ENCODE measurements around the gene SAYSD1.

Gene SAYSD1

DNA sequence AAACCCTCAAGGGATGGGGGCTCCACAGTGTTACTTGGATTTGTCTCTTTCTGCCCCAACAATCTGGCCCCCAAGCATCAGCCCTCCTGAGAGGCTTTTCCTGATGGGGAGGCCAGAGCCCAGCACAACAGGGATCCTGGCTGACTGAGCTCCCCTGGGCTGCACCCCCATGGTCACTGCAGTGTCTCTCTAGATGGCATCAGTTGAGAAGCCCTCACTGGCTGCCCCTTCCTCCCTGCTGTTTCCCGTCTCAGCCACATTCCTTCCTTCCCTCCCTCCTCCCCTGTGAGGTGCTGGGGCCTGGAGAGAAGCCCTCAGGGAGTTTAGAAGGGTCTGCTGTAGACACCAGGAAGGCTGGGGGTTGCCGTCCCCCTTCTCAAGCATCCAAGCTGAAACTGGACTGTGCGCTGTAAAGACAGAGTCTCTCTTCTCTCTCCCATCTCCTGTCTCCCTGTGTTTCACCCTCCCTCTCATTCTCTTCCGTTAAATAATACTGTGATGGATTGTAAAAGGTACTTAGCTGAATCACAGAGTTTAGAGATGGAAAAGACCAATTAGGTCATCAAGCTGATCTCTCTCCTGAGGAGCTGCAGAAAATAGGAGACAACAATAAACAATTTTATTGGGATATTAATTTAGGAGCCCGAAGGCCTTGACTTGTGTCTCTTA, 29.7 kb downstream of the SAYSD1 start:
- Histone ChIP-seq H3K9me3 (ENCODE audit: control insufficient read depth, insufficient read depth, low read length) (no peaks in the 10 kb centered on the region), H3F3A (ENCODE audit: control insufficient read depth, insufficient read depth) (no peaks in the 10 kb centered on the region), H4K20me1 (ENCODE audit: control insufficient read depth, insufficient read depth, low read depth, low read length) (no peaks in the 10 kb centered on the region), H3K27ac (ENCODE audit: low read depth, low read length) (no peak overlapping the region), H3K36me3 (ENCODE audit: control insufficient read depth, low read length) (no peaks in the 10 kb centered on the region), H3K27me3 (ENCODE audit: control insufficient read depth, low read length) (peaks cover 28% of the 10 kb centered on the region), H3K79me2 (ENCODE audit: control insufficient read depth, low read length) (no peaks in the 10 kb centered on the region), H3K4me3 (ENCODE audit: low read length) (no peak overlapping the region), H3K4me2 (ENCODE audit: low read length) (no peak overlapping the region), H3K4me1 (ENCODE audit: control insufficient read depth, low read length) (no peaks in the 10 kb centered on the region), H3K9me2 (replicated peaks; ENCODE audit: control insufficient read depth, low read length) (no peaks in the 10 kb centered on the region)
- TF ChIP-seq EZH2phosphoT487 (IDR thresholded peaks at IDR 0.05; ENCODE audit: borderline replicate concordance, low read length) = no peak
- TF ChIP-seq, protein P1, sequence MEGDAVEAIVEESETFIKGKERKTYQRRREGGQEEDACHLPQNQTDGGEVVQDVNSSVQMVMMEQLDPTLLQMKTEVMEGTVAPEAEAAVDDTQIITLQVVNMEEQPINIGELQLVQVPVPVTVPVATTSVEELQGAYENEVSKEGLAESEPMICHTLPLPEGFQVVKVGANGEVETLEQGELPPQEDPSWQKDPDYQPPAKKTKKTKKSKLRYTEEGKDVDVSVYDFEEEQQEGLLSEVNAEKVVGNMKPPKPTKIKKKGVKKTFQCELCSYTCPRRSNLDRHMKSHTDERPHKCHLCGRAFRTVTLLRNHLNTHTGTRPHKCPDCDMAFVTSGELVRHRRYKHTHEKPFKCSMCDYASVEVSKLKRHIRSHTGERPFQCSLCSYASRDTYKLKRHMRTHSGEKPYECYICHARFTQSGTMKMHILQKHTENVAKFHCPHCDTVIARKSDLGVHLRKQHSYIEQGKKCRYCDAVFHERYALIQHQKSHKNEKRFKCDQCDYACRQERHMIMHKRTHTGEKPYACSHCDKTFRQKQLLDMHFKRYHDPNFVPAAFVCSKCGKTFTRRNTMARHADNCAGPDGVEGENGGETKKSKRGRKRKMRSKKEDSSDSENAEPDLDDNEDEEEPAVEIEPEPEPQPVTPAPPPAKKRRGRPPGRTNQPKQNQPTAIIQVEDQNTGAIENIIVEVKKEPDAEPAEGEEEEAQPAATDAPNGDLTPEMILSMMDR (IDR thresholded peaks at IDR 0.05; ENCODE audit: low read depth, low read length, poor library complexity, severe bottlenecking) = no peak

DNA sequence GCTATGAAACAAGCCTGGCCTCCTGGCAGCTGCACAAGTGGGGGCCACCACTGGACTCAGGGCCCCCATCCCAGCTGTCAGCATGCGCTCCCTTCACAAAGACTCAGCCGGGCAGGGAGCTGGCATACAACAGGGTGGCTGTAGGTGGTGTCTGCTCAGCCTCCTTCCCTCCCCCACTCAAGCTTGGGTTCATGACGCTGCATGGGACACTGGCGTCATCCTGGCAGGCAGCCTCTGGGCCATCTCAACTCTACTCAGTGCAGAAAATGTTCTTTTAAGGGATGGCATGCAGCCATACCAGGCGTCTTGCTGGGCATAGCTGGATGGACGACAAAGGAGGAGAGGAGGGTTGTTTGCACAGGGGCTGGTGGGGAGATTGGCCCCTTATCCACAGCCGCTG, 30.5 kb downstream of the SAYSD1 start:
- Histone ChIP-seq H3K4me2 (ENCODE audit: low read length) (no peak overlapping the region), H3K4me1 (ENCODE audit: control insufficient read depth, low read length) (no peaks in the 10 kb centered on the region), H3K9me2 (replicated peaks; ENCODE audit: control insufficient read depth, low read length) (no peaks in the 10 kb centered on the region), H3K4me3 (ENCODE audit: low read length) (no peak overlapping the region), H3K27me3 (ENCODE audit: control insufficient read depth, low read length) (peaks cover 23% of the 10 kb centered on the region), H3K79me2 (ENCODE audit: control insufficient read depth, low read length) (no peaks in the 10 kb centered on the region), H4K20me1 (ENCODE audit: control insufficient read depth, insufficient read depth, low read depth, low read length) (no peaks in the 10 kb centered on the region), H3K36me3 (ENCODE audit: control insufficient read depth, low read length) (no peaks in the 10 kb centered on the region), H3K27ac (ENCODE audit: low read depth, low read length) (no peak overlapping the region), H3K9me3 (ENCODE audit: control insufficient read depth, insufficient read depth, low read length) (no peaks in the 10 kb centered on the region), H3F3A (ENCODE audit: control insufficient read depth, insufficient read depth) (no peaks in the 10 kb centered on the region)
- TF ChIP-seq, protein P1 (IDR thresholded peaks at IDR 0.05; ENCODE audit: low read depth, low read length, poor library complexity, severe bottlenecking) = no peak
- TF ChIP-seq EZH2phosphoT487 (IDR thresholded peaks at IDR 0.05; ENCODE audit: borderline replicate concordance, low read length) = no peak

DNA sequence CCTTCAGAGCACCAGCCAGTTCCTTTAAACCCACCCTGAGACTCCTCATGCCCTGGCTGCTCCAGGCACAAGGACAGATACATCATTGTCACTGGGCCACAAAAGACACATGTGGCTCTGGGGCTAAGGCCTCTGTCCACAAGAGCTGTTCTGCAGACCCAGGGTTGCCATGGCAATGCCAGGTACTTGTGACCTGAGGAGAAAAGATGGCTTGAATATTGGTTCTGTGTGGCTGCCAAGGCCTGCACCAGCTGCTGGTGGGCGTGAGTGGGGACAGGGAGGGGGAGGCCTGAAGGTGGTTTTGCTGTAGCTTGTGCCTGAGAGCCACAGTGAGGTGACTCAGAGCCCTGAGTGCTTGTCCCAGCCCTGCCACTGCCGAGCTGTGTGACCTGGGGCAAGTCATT, 31.8 kb downstream of the SAYSD1 start:
- Histone ChIP-seq H3K4me3 (ENCODE audit: low read length) (no peak overlapping the region), H3K27me3 (ENCODE audit: control insufficient read depth, low read length) (peaks cover 17% of the 10 kb centered on the region), H3K27ac (ENCODE audit: low read depth, low read length) (no peak overlapping the region), H3K4me1 (ENCODE audit: control insufficient read depth, low read length) (no peaks in the 10 kb centered on the region), H3K4me2 (ENCODE audit: low read length) (no peak overlapping the region), H3K79me2 (ENCODE audit: control insufficient read depth, low read length) (no peaks in the 10 kb centered on the region), H3K9me2 (replicated peaks; ENCODE audit: control insufficient read depth, low read length) (no peaks in the 10 kb centered on the region), H3F3A (ENCODE audit: control insufficient read depth, insufficient read depth) (no peaks in the 10 kb centered on the region), H4K20me1 (ENCODE audit: control insufficient read depth, insufficient read depth, low read depth, low read length) (no peaks in the 10 kb centered on the region), H3K9me3 (ENCODE audit: control insufficient read depth, insufficient read depth, low read length) (no peaks in the 10 kb centered on the region), H3K36me3 (ENCODE audit: control insufficient read depth, low read length) (no peaks in the 10 kb centered on the region)
- TF ChIP-seq, protein P1 (IDR thresholded peaks at IDR 0.05; ENCODE audit: low read depth, low read length, poor library complexity, severe bottlenecking) = no peak
- TF ChIP-seq EZH2phosphoT487 (IDR thresholded peaks at IDR 0.05; ENCODE audit: borderline replicate concordance, low read length) = no peak
